ENCODE data around the gene LIME1.
"Not testable (repeated sequence)": the region's sequence is repeated elsewhere in the genome, so short reads cannot be mapped to it uniquely, and the experiment has no call there.

Gene LIME1

GRCh38 chr20:63707558-63708300, 28.7 kb upstream of the LIME1 start, which contains the start of the genes ARFRP1 and ZGPAT:
Gene ARFRP1, minus strand, starts transcription at chr20:63707976. Its CDS starts 885 bp downstream, at chr20:63707091.
Gene ZGPAT, plus strand, starts transcription at chr20:63708039. Its CDS starts 542 bp downstream, at chr20:63708581.
- peak; percentile 66 to 70 for DNase-seq (ENCODE audit: low read depth in 2 of 2, low spot score in 1 of 2)

GRCh38 chr20:63708301-63709148, 27.9 kb upstream of the LIME1 start:
- DNase-seq (ENCODE audit: low read depth in 2 of 2, low spot score in 1 of 2), result no peak

GRCh38 chr20:63709149-63709527, 27.3 kb upstream of the LIME1 start:
- DNase-seq (ENCODE audit: low read depth in 2 of 2, low spot score in 1 of 2), result no peak

DNA sequence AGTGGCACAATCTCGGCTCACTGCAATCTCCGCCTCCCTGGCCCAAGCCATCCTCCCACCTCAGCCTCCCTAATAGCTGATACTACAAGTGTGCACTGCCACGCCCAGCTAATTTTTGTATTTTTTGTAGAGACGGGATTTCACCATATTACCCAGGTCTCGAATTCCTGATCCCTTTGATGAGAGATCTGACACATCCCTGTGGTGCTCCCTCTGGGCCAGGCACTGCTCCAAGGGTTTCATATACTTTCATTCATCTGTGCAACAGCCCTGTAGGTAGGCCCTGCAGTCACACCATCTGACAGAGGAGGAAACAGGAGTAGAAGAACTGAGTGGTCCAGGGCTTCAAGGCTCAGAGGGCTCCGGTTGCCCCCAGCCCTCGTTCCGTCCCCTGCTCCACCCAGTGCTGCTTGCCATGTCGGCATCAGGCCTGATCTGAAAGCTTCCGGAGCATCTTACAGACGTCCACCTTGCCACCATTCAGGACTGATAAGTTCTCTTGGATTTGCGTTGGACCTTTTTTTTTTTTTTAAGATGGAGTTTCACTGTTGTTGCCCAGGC, 25.3 kb upstream of the LIME1 start:
- no peak for DNase-seq (ENCODE audit: low read depth in 2 of 2, low spot score in 1 of 2)

- DNase-seq (ENCODE audit: low read depth in 2 of 2, low spot score in 1 of 2), result no peak
Observed at GRCh38 chr20:63712191-63712590, 24.3 kb upstream of the LIME1 start.

GRCh38 chr20:63714858-63715257, 21.6 kb upstream of the LIME1 start:
- no peak for DNase-seq (ENCODE audit: low read depth in 2 of 2, low spot score in 1 of 2)

GRCh38 chr20:63718996-63719395, 17.5 kb upstream of the LIME1 start:
- DNase-seq (ENCODE audit: low read depth in 2 of 2, low spot score in 1 of 2), result no peak

DNA sequence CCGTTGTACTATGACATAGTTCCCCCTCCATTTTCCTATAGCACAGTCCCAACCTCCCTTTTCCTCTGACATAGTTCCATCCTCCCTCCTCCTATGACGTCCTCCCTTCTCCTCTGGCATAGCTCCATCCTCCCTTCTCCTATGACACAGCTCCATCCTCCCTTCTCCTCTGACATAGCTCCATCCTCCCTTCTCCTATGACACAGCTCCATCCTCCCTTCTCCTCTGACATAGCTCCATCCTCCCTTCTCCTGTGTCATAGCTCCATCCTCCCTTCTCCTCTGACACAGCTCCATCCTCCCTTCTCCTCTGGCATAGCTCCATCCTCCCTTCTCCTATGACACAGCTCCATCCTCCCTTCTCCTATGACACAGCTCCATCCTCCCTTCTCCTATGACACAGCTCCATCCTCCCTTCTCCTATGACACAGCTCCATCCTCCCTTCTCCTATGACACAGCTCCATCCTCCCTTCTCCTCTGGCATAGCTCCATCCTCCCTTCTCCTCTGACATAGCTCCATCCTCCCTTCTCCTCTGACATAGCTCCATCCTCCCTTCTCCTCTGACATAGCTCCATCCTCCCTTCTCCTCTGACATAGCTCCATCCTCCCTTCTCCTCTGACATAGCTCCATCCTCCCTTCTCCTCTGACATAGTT, 13.4 kb upstream of the LIME1 start:
- DNase-seq (ENCODE audit: low read depth in 2 of 2, low spot score in 1 of 2), result not testable (repeated sequence)

DNA sequence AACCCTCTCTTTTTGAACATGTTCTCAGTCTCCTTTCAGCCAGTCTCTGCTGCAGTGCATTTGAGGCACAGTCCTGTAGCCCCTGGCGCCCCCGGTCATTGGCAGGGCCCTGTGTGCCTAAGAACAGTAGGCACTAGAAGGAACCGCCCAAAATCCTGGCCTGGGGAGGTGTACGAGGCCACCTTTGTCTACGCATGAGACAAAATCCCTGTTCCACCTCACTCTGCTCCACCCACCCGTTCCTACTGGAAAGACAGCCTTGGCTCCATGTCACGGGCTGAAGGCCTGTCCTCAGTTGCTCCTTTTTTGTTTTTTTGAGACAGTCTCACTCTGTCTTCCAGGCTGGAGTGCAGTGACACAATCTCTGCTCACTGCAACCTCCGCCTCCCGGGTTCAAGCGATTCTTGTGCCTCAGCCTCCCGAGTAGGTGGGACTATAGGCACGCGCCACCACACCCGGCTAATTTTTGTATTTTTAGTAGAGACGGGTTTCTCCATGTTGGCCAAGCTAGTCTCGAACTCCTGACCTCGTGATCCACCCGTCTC, 6.2 kb upstream of the LIME1 start:
- DNase-seq (ENCODE audit: low read depth in 2 of 2, low spot score in 1 of 2), result not testable (repeated sequence)

GRCh38 chr20:63731410-63731809, 5.1 kb upstream of the LIME1 start:
- no peak for DNase-seq (ENCODE audit: low read depth in 2 of 2, low spot score in 1 of 2)

DNA sequence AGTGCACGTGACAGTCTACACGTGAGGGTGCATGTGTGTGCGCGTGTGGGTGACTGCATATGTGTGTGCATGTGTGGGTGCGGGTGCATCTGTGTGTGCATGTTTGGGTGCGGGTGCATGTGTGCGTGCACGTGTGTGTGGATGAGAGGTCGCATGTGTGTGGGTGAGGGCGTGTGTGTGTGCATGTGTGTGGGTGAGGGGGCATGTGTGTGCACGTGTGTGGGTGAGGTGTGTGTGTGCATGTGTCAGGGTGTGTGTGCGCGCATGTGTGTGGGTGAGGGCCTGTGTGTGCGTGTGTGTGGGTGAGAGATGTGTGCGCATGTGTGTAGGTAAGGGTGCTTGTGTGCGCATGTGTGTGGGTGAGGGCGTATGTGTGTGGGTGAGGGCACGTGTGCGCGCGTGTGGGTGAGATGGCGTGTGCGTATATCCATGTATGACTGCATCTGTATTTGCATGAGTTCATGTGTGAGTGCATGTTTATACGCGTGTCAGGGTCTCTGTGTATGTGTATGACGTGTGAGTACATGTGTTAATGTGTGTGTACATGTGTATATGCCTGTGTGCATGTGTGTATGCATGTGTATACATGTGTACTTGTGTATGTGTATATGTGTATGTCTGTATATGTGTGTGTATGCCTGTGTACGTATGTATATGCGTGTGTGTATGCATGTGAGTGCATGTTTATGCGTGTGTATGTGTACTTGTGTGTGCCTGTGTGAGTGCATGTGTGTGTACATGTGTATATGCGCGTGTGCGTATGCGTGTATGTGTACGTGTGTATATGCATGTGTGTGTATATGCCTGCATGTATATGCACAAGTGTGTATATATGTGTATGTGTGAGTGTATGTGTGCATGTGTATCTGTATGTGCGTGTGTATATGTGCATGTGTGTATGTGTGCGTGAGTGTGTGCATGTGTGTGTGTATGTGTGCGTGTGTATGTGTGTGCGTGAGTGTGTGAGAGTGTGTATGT, 4.1 kb upstream of the LIME1 start:
- no peak for DNase-seq (ENCODE audit: low read depth in 2 of 2, low spot score in 1 of 2)

DNA sequence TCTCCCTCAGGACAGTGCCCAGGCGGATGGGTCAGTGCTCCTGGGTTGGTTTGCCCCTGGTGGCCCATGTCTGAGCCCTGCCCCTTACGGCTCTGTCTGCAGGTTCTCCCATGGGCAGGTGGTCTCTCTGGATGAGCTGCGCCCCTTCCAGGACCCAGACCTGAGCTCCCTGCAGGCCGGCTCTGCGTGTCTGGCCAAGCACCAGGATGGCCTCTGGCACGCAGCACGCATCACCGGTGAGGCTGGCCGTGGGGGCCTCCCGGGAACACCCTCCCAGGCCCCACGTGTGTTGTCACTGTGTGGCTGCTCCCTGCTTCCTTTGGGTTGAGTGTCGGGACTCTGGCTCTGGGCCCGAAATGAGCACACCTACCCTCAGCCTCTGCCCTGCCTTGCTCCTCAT, 3.3 kb upstream of the LIME1 start:
- no peak for DNase-seq (ENCODE audit: low read depth in 2 of 2, low spot score in 1 of 2)

DNA sequence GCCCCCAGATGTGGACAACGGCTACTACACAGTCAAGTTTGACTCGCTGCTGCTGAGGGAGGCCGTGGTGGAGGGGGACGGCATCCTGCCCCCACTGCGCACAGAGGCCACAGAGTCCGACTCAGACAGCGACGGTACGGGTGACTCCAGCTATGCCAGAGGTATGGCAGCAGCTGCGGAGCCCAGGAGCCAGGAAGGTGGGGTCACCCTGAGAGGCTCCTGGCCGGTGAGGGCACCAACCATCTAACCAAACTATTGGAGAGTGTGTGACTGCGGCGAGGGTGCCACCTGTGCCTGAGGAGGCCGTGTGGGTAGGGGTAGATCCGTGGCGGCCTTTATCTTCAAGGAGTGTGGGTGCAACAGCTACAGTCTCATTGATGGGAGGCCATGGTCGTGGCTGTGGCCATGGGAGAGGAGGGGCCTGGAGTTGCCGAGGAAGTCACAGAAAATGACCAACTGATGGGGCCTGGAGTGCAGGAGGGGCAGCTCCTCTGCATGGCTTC, 2.8 kb upstream of the LIME1 start:
- DNase-seq (ENCODE audit: low read depth in 2 of 2, low spot score in 1 of 2), result no peak

DNA sequence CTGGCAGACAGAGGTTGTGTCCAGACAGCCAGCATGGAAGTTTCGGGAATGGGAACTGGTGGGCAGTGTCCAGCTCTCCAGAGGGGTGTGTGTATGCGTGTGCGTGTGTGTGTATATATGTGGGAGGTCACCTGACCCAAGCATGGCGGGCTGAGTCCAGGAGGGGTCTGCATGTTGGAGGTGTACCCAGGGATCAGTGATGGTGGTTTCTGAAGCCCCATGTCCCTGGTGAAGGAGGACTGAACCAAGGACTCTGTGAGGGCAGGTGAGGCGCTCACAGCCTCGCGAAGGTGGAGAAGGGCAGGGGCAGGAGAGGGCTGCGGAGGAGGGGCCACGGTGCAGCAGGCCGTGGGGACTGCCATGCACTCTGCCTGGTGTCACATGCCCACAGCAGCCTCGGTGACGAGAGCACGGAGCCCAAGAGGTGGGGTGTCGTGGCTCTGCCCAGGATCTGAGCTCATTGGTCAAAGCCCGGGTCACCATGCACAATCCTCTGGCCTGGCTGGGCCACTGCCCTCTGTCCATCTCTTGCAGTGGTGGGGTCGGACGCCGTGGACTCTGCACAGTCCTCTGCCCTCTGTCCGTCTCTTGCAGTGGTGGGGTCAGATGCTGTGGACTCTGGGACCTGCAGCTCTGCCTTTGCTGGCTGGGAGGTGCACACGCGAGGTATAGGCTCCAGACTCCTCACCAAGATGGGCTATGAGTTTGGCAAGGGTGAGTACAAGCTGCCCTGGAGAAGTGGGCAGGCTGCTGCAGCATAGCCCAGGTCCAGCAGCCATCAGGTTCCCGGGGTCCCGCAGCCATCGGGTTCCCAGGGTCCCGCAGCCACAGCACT, 2.1 kb upstream of the LIME1 start:
- no peak for DNase-seq (ENCODE audit: low read depth in 2 of 2, low spot score in 1 of 2)

DNA sequence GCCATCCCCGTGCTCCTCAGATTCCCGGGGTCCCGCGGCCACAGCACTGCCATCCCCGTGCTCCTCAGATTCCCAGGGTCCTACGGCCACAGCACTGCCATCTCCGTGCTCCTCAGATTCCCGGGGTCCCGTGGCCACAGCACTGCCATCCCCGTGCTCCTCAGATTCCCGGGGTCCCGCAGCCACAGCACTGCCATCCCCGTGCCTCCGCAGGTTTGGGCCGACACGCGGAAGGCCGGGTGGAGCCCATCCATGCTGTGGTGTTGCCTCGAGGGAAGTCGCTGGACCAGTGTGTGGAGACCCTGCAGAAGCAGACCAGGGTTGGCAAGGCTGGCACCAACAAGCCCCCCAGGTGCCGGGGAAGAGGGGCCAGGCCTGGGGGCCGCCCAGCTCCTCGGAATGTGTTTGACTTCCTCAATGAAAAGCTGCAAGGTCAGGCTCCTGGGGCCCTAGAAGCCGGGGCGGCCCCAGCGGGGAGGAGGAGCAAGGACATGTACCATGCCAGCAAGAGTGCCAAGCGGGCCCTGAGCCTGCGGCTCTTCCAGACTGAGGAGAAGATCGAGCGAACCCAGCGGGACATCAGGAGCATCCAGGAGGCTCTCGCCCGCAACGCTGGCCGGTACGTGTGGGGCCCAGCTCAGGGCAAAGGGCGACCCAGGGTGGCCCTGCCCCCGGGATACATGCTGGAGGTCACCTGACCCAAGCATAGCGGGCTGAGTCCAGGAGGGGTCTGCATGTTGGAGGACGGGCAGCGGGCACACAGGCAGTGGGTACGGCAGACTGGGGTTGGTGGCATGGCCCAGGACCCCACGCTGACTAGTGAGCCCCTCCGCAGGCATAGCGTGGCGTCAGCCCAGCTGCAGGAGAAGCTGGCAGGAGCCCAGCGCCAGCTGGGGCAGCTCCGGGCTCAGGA, 1.3 kb upstream of the LIME1 start:
- DNase-seq (ENCODE audit: low read depth in 2 of 2, low spot score in 1 of 2), result no peak

DNA sequence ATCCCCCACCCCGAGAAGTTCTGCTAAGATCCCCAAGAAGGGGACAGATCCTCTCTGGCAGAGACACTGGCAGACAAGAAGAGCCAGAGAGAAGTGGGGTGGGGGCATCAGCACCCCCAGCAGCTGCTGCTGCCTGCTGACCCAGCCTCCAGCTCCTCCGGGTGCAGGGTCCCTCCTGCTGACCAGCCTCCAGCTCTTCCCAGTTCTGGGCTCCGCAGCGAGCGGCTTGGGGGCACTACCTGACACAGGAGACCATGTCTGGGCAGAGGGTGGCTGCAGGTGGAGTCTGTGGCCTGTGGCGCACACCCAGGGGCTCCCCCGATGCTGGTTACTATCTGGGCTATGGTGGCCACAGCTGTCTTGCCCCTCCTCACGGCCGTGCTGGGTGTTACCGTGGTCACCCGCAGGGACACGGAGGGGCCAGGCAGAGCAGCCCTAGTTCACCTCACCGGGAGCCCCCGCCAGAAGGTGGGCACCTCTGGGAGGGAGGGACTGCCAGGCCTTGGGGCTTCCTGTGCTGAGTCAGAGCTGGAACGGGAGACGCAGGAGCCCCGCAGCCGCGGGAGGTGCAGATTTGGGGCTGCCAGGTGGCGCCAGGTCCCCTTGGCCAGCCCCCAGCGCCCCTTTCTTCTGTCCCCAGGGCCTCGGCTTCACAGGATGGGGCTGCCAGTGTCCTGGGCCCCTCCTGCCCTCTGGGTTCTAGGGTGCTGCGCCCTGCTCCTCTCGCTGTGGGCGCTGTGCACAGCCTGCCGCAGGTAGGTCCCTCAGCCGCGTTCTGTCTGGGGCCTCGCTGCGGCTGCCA, 630 bp downstream of the LIME1 start:
- DNase-seq (ENCODE audit: low read depth in 2 of 2, low spot score in 1 of 2), result no peak

- no peak for DNase-seq (ENCODE audit: low read depth in 2 of 2, low spot score in 1 of 2)
Observed at GRCh38 chr20:63737695-63737944, 1.2 kb downstream of the LIME1 start.
